NAMALWA (cell line): Measurements from ENCODE around the gene PSD.

Experiments used
- DNase-seq: peaks from one replicate; pipeline ENCODE4 v3.0.0-alpha.2; 2015; ENCODE audit warnings: low spot score

The PSD gene

GRCh38 chr10:102419269-102420180 is 940 bp upstream of the PSD start:
- DNase-seq: peak; percentile 71

GRCh38 chr10:102416695-102417094 is 1.9 kb downstream of the PSD start:
- DNase-seq: no peak

- no peak for DNase-seq
These were observed 2.3 kb downstream of the PSD start for GRCh38 chr10:102416283-102416682.

GRCh38 chr10:102414749-102415148 is 3.8 kb downstream of the PSD start:
- no peak for DNase-seq

GRCh38 chr10:102413806-102414561 is 4.6 kb downstream of the PSD start:
- no peak for DNase-seq

GRCh38 chr10:102413053-102413705 is 5.4 kb downstream of the PSD start:
- DNase-seq: peak; percentile 74

- no peak for DNase-seq
These were observed 6.3 kb downstream of the PSD start for GRCh38 chr10:102412293-102412692.

GRCh38 chr10:102411341-102412255 is 7.0 kb downstream of the PSD start:
- DNase-seq: no peak

- DNase-seq: no peak
These were observed 8.0 kb downstream of the PSD start for GRCh38 chr10:102410429-102411073.

GRCh38 chr10:102409604-102410428 is 8.8 kb downstream of the PSD start:
- DNase-seq: no peak

GRCh38 chr10:102408728-102409603 is 9.6 kb downstream of the PSD start:
- no peak for DNase-seq

GRCh38 chr10:102408131-102408727 is 10.4 kb downstream of the PSD start:
- no peak for DNase-seq

GRCh38 chr10:102407425-102408130 is 11.0 kb downstream of the PSD start:
- DNase-seq: no peak

GRCh38 chr10:102406815-102407214 is 11.8 kb downstream of the PSD start:
- DNase-seq: no peak

- DNase-seq: no peak
These were observed 13.0 kb downstream of the PSD start for GRCh38 chr10:102405632-102406031.

GRCh38 chr10:102405108-102405571 is 13.4 kb downstream of the PSD start:
- DNase-seq: no peak

GRCh38 chr10:102404361-102405107 is 14.1 kb downstream of the PSD start:
- DNase-seq: no peak
